DOHH2 (cell line): Measurements from ENCODE around the gene ERC2.

Experiments used
- H3F3A ChIP-seq: fragments of 200-600 bp; sonication (generic), shearing (Covaris generic); 2 replicates; pipeline ENCODE4 v1.6.0; 2016; ENCODE audit warnings: antibody characterized with exemption, mild to moderate bottlenecking; ENCODE audit not compliant: control insufficient read depth, insufficient read depth
- H3K27ac ChIP-seq: fragments of 200-600 bp; sonication (generic); 2 replicates; pipeline ENCODE4 v1.5.1; 2014; ENCODE audit warnings: low read depth, mild to moderate bottlenecking, low read length, moderate library complexity
- H3K27me3 ChIP-seq: fragments of 200-600 bp; sonication (generic); 2 replicates; pipeline ENCODE4 v1.6.1; 2014; ENCODE audit warnings: mild to moderate bottlenecking, low read length, mixed read lengths; ENCODE audit not compliant: control insufficient read depth
- H3K36me3 ChIP-seq: fragments of 200-600 bp; sonication (generic); 2 replicates; pipeline ENCODE4 v1.6.1; 2014; ENCODE audit warnings: mild to moderate bottlenecking, low read length, moderate library complexity, mixed read lengths; ENCODE audit not compliant: control insufficient read depth
- H3K4me1 ChIP-seq: fragments of 200-600 bp; sonication (generic); 2 replicates; pipeline ENCODE4 v1.6.1; 2014; ENCODE audit warnings: mild to moderate bottlenecking, low read length, mixed read lengths; ENCODE audit not compliant: control insufficient read depth
- H3K4me2 ChIP-seq: fragments of 200-600 bp; sonication (generic); 2 replicates; pipeline ENCODE4 v1.6.0; 2014; ENCODE audit warnings: mild to moderate bottlenecking, low read length, moderate library complexity
- H3K4me3 ChIP-seq: fragments of 200-600 bp; sonication (generic); 2 replicates; pipeline ENCODE4 v1.5.1; 2014; ENCODE audit warnings: mild to moderate bottlenecking, low read length, mixed read lengths
- H3K79me2 ChIP-seq: fragments of 200-600 bp; sonication (generic); 2 replicates; pipeline ENCODE4 v1.6.1; 2014; ENCODE audit warnings: mild to moderate bottlenecking, low read length, mixed read lengths; ENCODE audit not compliant: control insufficient read depth
- H3K9me2 ChIP-seq: fragments of 200-600 bp; sonication (generic); replicated peaks from 2 replicates; pipeline ENCODE4 v1.6.1; 2014; ENCODE audit warnings: mild to moderate bottlenecking, low read length, mixed read lengths; ENCODE audit not compliant: control insufficient read depth
- H3K9me3 ChIP-seq: fragments of 200-600 bp; sonication (generic); 2 replicates; pipeline ENCODE4 v1.6.1; 2014; ENCODE audit warnings: antibody characterized with exemption, low read length, mixed read lengths; ENCODE audit not compliant: control insufficient read depth, insufficient read depth
- H4K20me1 ChIP-seq: fragments of 200-600 bp; sonication (generic); 2 replicates; pipeline ENCODE4 v1.6.0; 2014; ENCODE audit warnings: low read depth, mild to moderate bottlenecking, antibody characterized with exemption, low read length, moderate library complexity; ENCODE audit not compliant: control insufficient read depth, insufficient read depth
- CTCF ChIP-seq: fragments of 200-600 bp; sonication (generic); IDR thresholded peaks from one replicate; pipeline ENCODE4 v1.5.1; 2014; ENCODE audit warnings: antibody characterized with exemption, mild to moderate bottlenecking, low read depth, low read length; ENCODE audit not compliant: poor library complexity, severe bottlenecking
- EZH2phosphoT487 ChIP-seq: fragments of 200-600 bp; sonication (generic); IDR thresholded peaks from 2 replicates; pipeline ENCODE4 v1.6.1; 2017; ENCODE audit warnings: borderline replicate concordance, mild to moderate bottlenecking, antibody characterized with exemption, low read length, moderate library complexity, mixed read lengths

ERC2 gene

GRCh38 chr3:55661141-55661540, 807.1 kb downstream of the ERC2 start:
- H3K36me3 ChIP-seq: no peaks in the 10 kb centered on the region
- H3K27ac ChIP-seq: no peak overlapping the region
- no peaks in the 10 kb centered on the region for H3K79me2 ChIP-seq
- H3K4me1 ChIP-seq: no peaks in the 10 kb centered on the region
- no peaks in the 10 kb centered on the region for H3K27me3 ChIP-seq
- H3K9me2 ChIP-seq: no peaks in the 10 kb centered on the region; the same call in 1 of the 2 replicates
- no peaks in the 10 kb centered on the region; the same call in 1 of the 2 replicates for H3K9me3 ChIP-seq
- H3F3A ChIP-seq: no peaks in the 10 kb centered on the region
- no peaks in the 10 kb centered on the region for H4K20me1 ChIP-seq
- no peak overlapping the region for H3K4me3 ChIP-seq
- H3K4me2 ChIP-seq: no peak overlapping the region
- no peak for TF ChIP-seq CTCF
- no peak for TF ChIP-seq EZH2phosphoT487

DNA sequence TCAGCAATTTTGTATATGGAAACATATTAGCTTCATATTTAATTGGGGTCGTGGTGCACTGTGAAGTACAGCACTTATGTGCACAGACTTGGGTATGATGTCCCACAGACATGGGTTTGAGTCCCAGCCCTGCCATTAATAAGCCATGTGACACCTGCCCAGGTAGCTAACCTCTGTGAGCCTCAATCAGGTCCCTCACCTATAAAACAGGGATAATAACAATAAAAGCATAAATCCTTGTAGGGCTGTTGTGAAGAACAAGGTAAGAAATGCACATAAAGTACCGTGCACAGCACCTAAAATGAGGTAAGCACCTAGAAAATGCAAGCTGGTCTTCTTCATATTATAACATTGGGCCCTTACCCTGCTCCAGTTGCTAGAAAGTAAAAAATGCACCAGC, 807.6 kb downstream of the ERC2 start:
- no peaks in the 10 kb centered on the region for H3K27me3 ChIP-seq
- H3K9me3 ChIP-seq: no peaks in the 10 kb centered on the region; the same call in 1 of the 2 replicates
- H3K27ac ChIP-seq: no peak overlapping the region
- no peak overlapping the region for H3K4me2 ChIP-seq
- H3K9me2 ChIP-seq: no peaks in the 10 kb centered on the region; the same call in 1 of the 2 replicates
- H3K36me3 ChIP-seq: no peaks in the 10 kb centered on the region
- TF ChIP-seq CTCF: no peak
- no peak for TF ChIP-seq EZH2phosphoT487
- H3K4me3 ChIP-seq: no peak overlapping the region
- no peaks in the 10 kb centered on the region for H3K79me2 ChIP-seq
- no peaks in the 10 kb centered on the region for H4K20me1 ChIP-seq
- no peaks in the 10 kb centered on the region for H3F3A ChIP-seq
- no peaks in the 10 kb centered on the region for H3K4me1 ChIP-seq

DNA sequence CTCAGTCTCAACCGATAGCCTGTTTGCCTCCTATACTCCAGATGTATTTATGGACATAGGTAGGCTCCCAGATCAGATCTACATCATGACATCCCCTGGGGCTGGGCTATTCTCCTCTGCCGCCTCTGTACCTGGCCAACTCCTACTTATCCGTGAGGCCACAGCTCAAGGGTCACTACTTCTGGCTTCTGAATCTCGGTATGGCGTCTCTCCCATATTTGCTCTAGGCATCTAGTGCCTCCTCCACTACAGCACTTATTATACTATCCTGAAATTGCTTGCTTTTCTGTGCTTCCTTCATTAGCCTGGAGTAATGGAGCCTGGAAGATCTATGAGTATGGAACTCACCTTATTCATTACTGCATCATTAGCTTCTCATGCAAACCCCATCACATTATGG, 808.6 kb downstream of the ERC2 start:
- TF ChIP-seq CTCF (no peak), EZH2phosphoT487 (no peak)
- H3K27ac ChIP-seq: no peak overlapping the region
- H3K27me3 ChIP-seq: no peaks in the 10 kb centered on the region
- no peak overlapping the region for H3K4me2 ChIP-seq
- no peaks in the 10 kb centered on the region for H3K79me2 ChIP-seq
- no peaks in the 10 kb centered on the region for H3K9me3 ChIP-seq
- H4K20me1 ChIP-seq: no peaks in the 10 kb centered on the region
- no peaks in the 10 kb centered on the region for H3F3A ChIP-seq
- H3K4me1 ChIP-seq: no peaks in the 10 kb centered on the region
- no peak overlapping the region for H3K4me3 ChIP-seq
- no peaks in the 10 kb centered on the region; the same call in 1 of the 2 replicates for H3K9me2 ChIP-seq
- H3K36me3 ChIP-seq: no peaks in the 10 kb centered on the region
